ENCODE data around the gene FGF18.

Gene FGF18

DNA sequence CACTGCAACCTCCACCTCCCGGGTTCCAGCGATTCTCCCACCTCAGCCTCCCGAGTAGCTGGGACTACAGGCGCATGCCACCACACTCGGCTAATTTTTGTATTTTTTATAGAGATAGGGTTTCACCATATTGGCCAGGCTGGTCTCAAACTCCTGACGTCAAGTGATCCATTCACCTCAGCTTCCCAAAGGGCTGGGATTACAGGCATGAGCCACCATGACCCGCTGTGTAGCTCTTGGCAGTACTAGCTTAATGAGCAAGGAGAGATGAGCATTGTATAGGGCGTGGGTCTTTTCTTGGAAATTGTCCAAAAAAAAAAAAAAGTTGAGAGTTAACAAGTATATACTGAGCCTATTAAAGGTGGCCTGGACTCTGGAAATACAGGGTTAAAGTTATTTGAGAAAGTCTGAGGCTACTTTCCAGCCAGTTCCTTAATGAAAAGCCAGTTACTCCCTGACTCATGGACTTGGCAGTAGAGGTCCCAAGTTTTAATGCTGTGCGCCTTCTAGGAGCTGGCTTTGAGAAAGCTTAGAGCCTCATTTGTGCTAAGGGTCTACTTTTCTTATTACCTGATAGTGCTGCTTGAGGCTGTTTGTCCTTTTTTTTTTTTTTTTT, 4.2 kb upstream of the FGF18 start:
- TF ChIP-seq, protein P1, sequence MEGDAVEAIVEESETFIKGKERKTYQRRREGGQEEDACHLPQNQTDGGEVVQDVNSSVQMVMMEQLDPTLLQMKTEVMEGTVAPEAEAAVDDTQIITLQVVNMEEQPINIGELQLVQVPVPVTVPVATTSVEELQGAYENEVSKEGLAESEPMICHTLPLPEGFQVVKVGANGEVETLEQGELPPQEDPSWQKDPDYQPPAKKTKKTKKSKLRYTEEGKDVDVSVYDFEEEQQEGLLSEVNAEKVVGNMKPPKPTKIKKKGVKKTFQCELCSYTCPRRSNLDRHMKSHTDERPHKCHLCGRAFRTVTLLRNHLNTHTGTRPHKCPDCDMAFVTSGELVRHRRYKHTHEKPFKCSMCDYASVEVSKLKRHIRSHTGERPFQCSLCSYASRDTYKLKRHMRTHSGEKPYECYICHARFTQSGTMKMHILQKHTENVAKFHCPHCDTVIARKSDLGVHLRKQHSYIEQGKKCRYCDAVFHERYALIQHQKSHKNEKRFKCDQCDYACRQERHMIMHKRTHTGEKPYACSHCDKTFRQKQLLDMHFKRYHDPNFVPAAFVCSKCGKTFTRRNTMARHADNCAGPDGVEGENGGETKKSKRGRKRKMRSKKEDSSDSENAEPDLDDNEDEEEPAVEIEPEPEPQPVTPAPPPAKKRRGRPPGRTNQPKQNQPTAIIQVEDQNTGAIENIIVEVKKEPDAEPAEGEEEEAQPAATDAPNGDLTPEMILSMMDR (IDR thresholded peaks at IDR 0.05; ENCODE audit: low read depth, low read length, missing control alignments) = no peak
- no peak overlapping the region for H3K4me3 ChIP-seq (ENCODE audit: low read depth, low read length)
- DNase-seq (ENCODE audit: low read depth) = no peak

DNA sequence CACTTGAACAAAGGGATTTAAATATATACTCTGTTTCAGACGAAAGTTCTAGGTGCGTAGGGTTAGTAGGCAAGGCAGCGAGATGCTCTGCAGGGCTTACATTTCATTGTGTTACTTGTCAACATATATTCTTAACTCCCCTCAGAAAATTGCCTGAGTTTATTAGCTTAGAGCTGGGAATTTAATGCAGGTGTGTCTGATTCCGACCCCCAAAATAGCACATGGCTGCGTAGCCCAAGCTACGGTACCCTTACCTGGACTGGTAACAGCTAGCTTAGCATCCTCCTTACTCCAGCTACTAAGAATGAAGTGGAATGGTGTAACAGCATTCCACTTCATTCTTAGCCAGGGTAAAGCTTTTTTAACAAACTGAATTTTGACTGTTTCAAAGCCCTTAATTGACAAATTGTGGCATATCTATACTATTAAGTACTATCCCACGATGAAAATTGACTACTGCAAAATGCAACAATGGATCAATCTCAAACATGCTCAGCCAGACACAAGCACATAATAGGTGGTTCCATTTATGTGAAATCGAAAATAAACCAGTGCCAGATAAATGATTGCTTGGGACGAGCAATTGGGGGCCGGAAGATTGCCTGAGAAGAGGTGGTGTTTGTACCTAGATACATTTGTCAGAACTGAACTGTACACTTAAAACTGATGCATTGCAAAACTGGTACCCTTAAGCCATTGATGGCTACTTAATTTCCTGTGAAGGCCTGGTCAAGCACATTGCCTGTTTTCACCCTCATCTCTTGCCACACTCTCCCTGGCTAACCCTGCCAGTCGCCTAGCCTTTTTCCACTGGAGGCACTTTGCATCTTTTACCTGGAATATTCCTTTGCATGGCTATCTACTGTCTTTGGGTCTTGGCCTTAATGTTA, 3.0 kb upstream of the FGF18 start:
- TF ChIP-seq, protein P1 (IDR thresholded peaks at IDR 0.05; ENCODE audit: low read depth, low read length, missing control alignments) = no peak
- DNase-seq (ENCODE audit: low read depth) = no peak
- no peak overlapping the region for H3K4me3 ChIP-seq (ENCODE audit: low read depth, low read length)

DNA sequence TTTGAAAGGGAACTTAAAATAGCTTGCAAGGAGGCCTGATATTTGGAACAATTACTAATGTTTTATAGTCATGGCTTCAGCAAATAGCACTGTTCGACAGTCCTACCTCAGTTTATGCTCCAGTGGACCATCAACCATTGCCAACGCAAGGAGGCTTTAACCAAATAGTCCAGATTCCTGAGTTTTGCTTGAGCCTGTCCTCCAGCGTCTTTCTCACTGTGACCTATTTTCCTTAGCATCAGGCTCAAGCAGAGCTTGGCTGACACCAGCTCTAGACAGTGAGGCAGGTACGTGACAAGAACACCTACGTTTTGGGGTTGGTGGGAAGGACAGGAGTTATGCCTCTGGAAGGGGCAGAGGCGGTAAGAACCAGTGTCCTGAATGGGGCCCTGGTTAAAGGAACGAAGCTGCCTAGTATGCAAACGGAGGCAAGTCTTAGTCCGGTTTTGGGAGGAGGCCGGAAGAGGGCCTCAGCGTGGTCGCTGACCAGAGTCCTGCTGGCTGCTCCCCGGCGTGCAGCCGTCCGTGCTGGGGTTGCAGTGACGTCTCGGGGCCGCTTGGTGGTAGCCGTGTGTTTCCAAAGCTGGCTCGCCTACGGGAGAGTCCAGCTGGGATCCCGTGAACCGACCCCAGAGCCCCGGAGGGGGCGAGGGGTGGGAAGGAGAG, 998 bp upstream of the FGF18 start:
- DNase-seq (ENCODE audit: low read depth) = peak; percentile 12
- TF ChIP-seq, protein P1 (IDR thresholded peaks at IDR 0.05; ENCODE audit: low read depth, low read length, missing control alignments) = peak; percentile 93
- no peak overlapping the region; the same call in 1 of the 2 replicates for H3K4me3 ChIP-seq (ENCODE audit: low read depth, low read length)

DNA sequence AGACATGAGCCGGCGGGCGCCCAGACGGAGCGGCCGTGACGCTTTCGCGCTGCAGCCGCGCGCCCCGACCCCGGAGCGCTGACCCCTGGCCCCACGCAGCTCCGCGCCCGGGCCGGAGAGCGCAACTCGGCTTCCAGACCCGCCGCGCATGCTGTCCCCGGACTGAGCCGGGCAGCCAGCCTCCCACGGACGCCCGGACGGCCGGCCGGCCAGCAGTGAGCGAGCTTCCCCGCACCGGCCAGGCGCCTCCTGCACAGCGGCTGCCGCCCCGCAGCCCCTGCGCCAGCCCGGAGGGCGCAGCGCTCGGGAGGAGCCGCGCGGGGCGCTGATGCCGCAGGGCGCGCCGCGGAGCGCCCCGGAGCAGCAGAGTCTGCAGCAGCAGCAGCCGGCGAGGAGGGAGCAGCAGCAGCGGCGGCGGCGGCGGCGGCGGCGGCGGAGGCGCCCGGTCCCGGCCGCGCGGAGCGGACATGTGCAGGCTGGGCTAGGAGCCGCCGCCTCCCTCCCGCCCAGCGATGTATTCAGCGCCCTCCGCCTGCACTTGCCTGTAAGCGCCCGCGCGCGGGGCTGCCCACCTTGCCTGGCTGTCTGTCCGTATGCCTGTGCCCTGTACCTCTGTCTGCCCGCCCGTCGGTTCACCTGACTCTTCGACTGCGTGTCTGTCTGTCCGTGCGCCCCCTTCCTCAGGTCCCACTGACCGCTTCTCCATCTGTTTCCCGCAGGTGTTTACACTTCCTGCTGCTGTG, 412 bp downstream of the FGF18 start:
- no peak overlapping the region; the same call in 1 of the 2 replicates for H3K4me3 ChIP-seq (ENCODE audit: low read depth, low read length)
- TF ChIP-seq, protein P1 (IDR thresholded peaks at IDR 0.05; ENCODE audit: low read depth, low read length, missing control alignments) = no peak
- DNase-seq (ENCODE audit: low read depth) = no peak

DNA sequence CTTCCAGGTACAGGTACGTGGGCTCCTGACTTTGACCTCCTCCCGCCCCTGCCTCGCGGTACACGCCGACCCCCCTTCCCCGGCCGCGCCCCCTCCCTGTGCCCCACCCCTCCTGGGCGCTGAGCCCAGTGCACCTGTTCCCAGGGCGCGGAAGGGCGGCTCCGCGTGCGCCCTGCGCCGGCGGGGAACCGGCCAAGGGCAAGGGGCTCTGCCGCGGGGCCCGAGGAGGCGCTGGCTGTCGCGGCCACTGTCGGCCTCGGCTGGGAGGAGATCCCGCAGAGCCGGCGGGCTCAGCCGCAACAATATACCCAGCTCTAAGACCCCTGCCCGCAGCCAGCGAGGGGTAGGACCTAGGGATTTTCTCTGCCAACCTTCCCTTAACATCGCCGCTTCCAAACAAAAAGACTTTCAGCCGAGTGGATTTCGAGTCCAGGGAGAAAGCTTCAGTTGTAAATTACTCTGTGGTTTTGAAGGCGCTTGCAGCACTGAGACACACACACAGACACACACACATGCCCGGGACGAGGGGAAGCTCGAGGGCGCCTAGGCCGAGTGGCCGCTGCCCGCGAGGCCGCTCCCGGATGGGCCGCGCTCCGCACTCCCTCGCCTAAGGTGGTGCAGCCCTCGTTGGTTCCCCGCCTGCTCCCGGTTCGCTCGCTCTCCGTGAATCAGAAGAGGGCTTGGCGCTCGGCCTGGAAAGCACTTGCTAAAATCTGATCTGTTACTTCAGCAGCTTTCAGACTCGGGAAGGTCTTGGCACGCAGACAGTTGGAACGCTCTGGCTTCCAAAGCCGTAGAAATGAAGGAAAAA, 1.2 kb downstream of the FGF18 start:
- H3K4me3 ChIP-seq (ENCODE audit: low read depth, low read length) = no peak overlapping the region
- DNase-seq (ENCODE audit: low read depth) = no peak
- TF ChIP-seq, protein P1 (IDR thresholded peaks at IDR 0.05; ENCODE audit: low read depth, low read length, missing control alignments) = no peak

Data from GM12864 (cell line).